Pancreas (tissue), 10 donors: Measurements from ENCODE around the gene ZNF2. TPM values are rescaled to one million over a fixed set of nuclear protein-coding genes. Genes with fewer than 3 reads are reported as not detected.

Experiments
- ATAC-seq, 4 donors: fragments of 200-7000 bp; cut with Tn5 transposase; one replicate each; pipeline versions ENCODE4 v1.8.0 to v1.9.1; 2020; ENCODE audit warnings: mild to moderate bottlenecking in 4 of 4, moderate library complexity in 4 of 4
- DNase-seq, 6 donors: peaks; one replicate each; pipeline ENCODE4 v3.0.0-alpha.2; 2020
- FAIRE-seq: peaks from 2 replicates; lab custom pipeline; 2012; peaks lifted over from hg19 to GRCh38; lab: Jason Lieb, UNC
- H3K27ac ChIP-seq, 4 donors: fragments of 200-600 bp; sonication (generic); 1 replicate in 3 of 4; 2 replicates in 1 of 4; pipeline versions ENCODE4 v1.5.0 to v1.8.0; 2020
- H3K27me3 ChIP-seq, 4 donors: fragments of 200-600 bp; one replicate each; pipeline ENCODE4 v1.8.0; 2021
- H3K36me3 ChIP-seq, 3 donors: fragments of 200-600 bp; sonication (generic) in 1 of 3; one replicate each; pipeline versions ENCODE4 v1.5.0 to v1.8.0; 2020 to 2021
- H3K4me1 ChIP-seq, 3 donors: fragments of 200-600 bp; one replicate each; pipeline ENCODE4 v1.8.0; 2021
- H3K4me3 ChIP-seq, 4 donors: fragments of 200-600 bp; sonication (generic) in 2 of 4; one replicate each; pipeline versions ENCODE4 v1.5.0 to v1.8.0; 2020 to 2021
- H3K9me3 ChIP-seq, 4 donors: fragments of 200-600 bp; one replicate each; pipeline ENCODE4 v1.8.0; 2021
- CTCF ChIP-seq, 4 donors: fragments of 200-600 bp; sonication (generic) in 3 of 4; IDR thresholded peaks; one replicate each; pipeline versions ENCODE4 v1.5.0 to v1.8.0; 2021; ENCODE audit warnings: antibody characterized with exemption in 4 of 4
- WGBS, 2 donors: extraction: QIAGEN DNeasy Blood & Tissue Kit; methylation state at CpG; one replicate each; pipeline ENCODE4 v1.1.7; 2013; 5-methylcytosine and 5-hydroxymethylcytosine counted together
- intact Hi-C, 3 donors: fragments of 100-400 bp; cut with DNase I; formaldehyde crosslinking; loops; one replicate each; pipeline versions ENCODE4 v1.11.1 to v1.14.2; 2022
- polyA plus RNA-seq, 2 donors: library from polyadenylated mRNA; stranded (reverse); fragments of 200-250 nt; gene quantifications; one replicate each; pipeline ENCODE4 v1.2.3, GENCODE V29; 2013
- total RNA-seq, 6 donors: library from RNA; stranded (reverse); fragmentation: NEBNext Ultra II Directional in 4 of 6; extraction: Animal tissue kit (Norgen Biotek cat#: 25700) in 4 of 6; gene quantifications; one replicate each; pipeline versions ENCODE4 v1.2.1 to v1.2.4, GENCODE V29; 2021 to 2023
- donor health status: healthy with polysubstance abuse.
- donor health status: DM: no; HTN: no; CAD: no; lungs with moderate emphysema.
- donor health status: DM: no; HTN: no; CAD: no.
- donor health status: control.
- donor health status: control.
- donor health status: Bipolar disorder and iron deficiency.
- donor health status: DM: yes; HTN: yes; CAD: no.
- donor health status: DM: no; HTN: no; CAD: no.
- donor health status: DM: no; HTN: no; CAD: no.
- donor health status: DM: yes; HTN: yes; CAD: no.

The ZNF2 gene
- total RNA-seq, result 1 to 10 TPM; 1.4 to 2.9 (median 2.3) TPM
- 1 to 10 TPM in 1 of 2 donors, under 1 TPM in 1; 0.80 to 1.9 TPM for polyA plus RNA-seq

GRCh38 chr2:95165371-95166064, at the start of gene ZNF2:
Gene ZNF2 (plus strand): TSS chr2:95165809. CDS start chr2:95176227, 10,418 bp downstream.
- FAIRE-seq (no peak), ATAC-seq (peak; percentile 96 to 99 (median 98)), DNase-seq (peak; percentile 97 to 99 (median 98))
- H3K27ac ChIP-seq, result peak within 1 kb of the TSS; percentile 89 to 93 (median 90)
- intact Hi-C loops, result no loop called here
- no peaks in the 10 kb centered on the region for H3K36me3 ChIP-seq
- H3K27me3 ChIP-seq, result no peaks in the 10 kb centered on the region
- 0% methylated on average over 55 to 56 of the region's 56 CpGs for WGBS, 2 donors
- H3K4me3 ChIP-seq, result peak within 1 kb of the TSS; percentile 36 to 75 (median 60)
- no peaks in the 10 kb centered on the region for H3K9me3 ChIP-seq
- TF ChIP-seq CTCF (IDR thresholded peaks at IDR 0.05), result no peak
- H3K4me1 ChIP-seq, result peaks cover 6 to 14% (median 13%) of the 10 kb centered on the region in 3 donors

- intact Hi-C loops, result no loop called here
- WGBS, 2 donors, result 0 to 1% methylated on average over 11 of the region's 11 CpGs
- Histone ChIP-seq H3K4me1 (peaks cover 0 to 12% (median 11%) of the 10 kb centered on the region in 3 donors), H3K4me3 (peak overlapping the region; percentile 62 to 99 (median 92)), H3K27ac (peak overlapping the region in 2 of 4 donors; percentile 96), H3K9me3 (no peaks in the 10 kb centered on the region), H3K36me3 (no peaks in the 10 kb centered on the region), H3K27me3 (no peaks in the 10 kb centered on the region)
- DNase-seq (no peak), FAIRE-seq (no peak), ATAC-seq (peak in 2 of 4 donors; percentile 7 to 27)
- no peak for TF ChIP-seq CTCF (IDR thresholded peaks at IDR 0.05)
These were observed 44.6 kb upstream of the ZNF2 start for GRCh38 chr2:95121093-95121406.

- Histone ChIP-seq H3K27me3 (no peaks in the 10 kb centered on the region), H3K36me3 (no peaks in the 10 kb centered on the region), H3K4me1 (peaks cover 0 to 12% (median 11%) of the 10 kb centered on the region in 3 donors), H3K27ac (peak within 1 kb of the TSS; percentile 93 to 96 (median 96)), H3K4me3 (peak within 1 kb of the TSS; percentile 62 to 99 (median 92)), H3K9me3 (no peaks in the 10 kb centered on the region)
- TF ChIP-seq CTCF (IDR thresholded peaks at IDR 0.05), result no peak
- intact Hi-C loops, result no loop called here
- WGBS, 2 donors, result 0% methylated on average over 84 to 86 of the region's 86 CpGs
- DNase-seq, result peak; percentile 81 to 96 (median 88)
- peak; percentile 98 to 99 (median 98) for ATAC-seq
- FAIRE-seq, result no peak
These were observed 44.0 kb upstream of the ZNF2 start, which contains the start of gene MRPS5 for GRCh38 chr2:95121407-95122196. Gene MRPS5 (minus strand): TSS chr2:95121808. CDS start chr2:95121791, 17 bp downstream.

GRCh38 chr2:95122197-95122551, 43.4 kb upstream of the ZNF2 start:
- no peak for TF ChIP-seq CTCF (IDR thresholded peaks at IDR 0.05)
- DNase-seq (no peak), FAIRE-seq (no peak), ATAC-seq (peak in 2 of 4 donors; percentile 3 to 6)
- Histone ChIP-seq H3K4me3 (peak overlapping the region; percentile 62 to 99 (median 92)), H3K9me3 (no peaks in the 10 kb centered on the region), H3K27me3 (no peaks in the 10 kb centered on the region), H3K36me3 (no peaks in the 10 kb centered on the region), H3K4me1 (peaks cover 0 to 12% (median 11%) of the 10 kb centered on the region in 3 donors), H3K27ac (peak overlapping the region in 3 of 4 donors; percentile 96)
- 18% methylated on average over 5 of the region's 5 CpGs for WGBS, 2 donors
- intact Hi-C loops, result no loop called here
